Progenitor cell of endocrine pancreas (in vitro differentiated cells): ENCODE results near the gene SLC66A1. TPM values are rescaled to one million over a fixed set of nuclear protein-coding genes. Genes with fewer than 3 reads are reported as not detected.

Source experiments
- DNase-seq: peaks from one replicate; pipeline ENCODE4 v3.0.0; 2021; ENCODE audit warnings: low spot score; ENCODE audit not compliant: unreplicated experiment
- H3K27ac Mint-ChIP-seq: 2 replicates; pipeline ENCODE4 v1.8.0; 2021; ENCODE audit warnings: mild to moderate bottlenecking, moderate library complexity, mixed read lengths
- H3K27me3 Mint-ChIP-seq: 2 replicates; pipeline ENCODE4 v1.8.0; 2021; ENCODE audit warnings: mixed read lengths
- H3K36me3 Mint-ChIP-seq: 2 replicates; pipeline ENCODE4 v1.8.0; 2022; ENCODE audit warnings: mixed read lengths; ENCODE audit not compliant: insufficient read depth
- H3K4me1 Mint-ChIP-seq: 2 replicates; pipeline ENCODE4 v1.8.0; 2021; ENCODE audit warnings: low read depth, mixed read lengths
- H3K4me3 Mint-ChIP-seq: 2 replicates; pipeline ENCODE4 v1.8.0; 2021; ENCODE audit warnings: low read depth, mild to moderate bottlenecking, moderate library complexity, mixed read lengths
- H3K9me3 Mint-ChIP-seq: 2 replicates; pipeline ENCODE4 v1.8.0; 2021; ENCODE audit warnings: low read depth, mixed read lengths
- CTCF ChIP-seq: fragments of 200-600 bp; sonication (generic); IDR thresholded peaks from one replicate; pipeline ENCODE4 v1.5.0; 2021; ENCODE audit warnings: antibody characterized with exemption, mild to moderate bottlenecking; ENCODE audit not compliant: unreplicated experiment
- total RNA-seq: library from RNA; stranded (reverse); gene quantifications from 2 replicates; pipeline ENCODE4 v1.2.1, GENCODE V29; 2021

SLC66A1 gene
- total RNA-seq, 1 donor from 2014 or later, result 25.7 TPM

- Mint-ChIP-seq H3K4me3 (no peak overlapping the region), H3K27me3 (no peaks in the 10 kb centered on the region), H3K4me1 (no peaks in the 10 kb centered on the region), H3K27ac (no peak overlapping the region), H3K9me3 (no peaks in the 10 kb centered on the region), H3K36me3 (peaks cover 20% of the 10 kb centered on the region)
- DNase-seq, result no peak
- no peak for TF ChIP-seq CTCF
These were observed 64.6 kb downstream of the SLC66A1 start for GRCh38 chr1:19376428-19377372.

- H3K9me3 Mint-ChIP-seq, result no peaks in the 10 kb centered on the region
- H3K36me3 Mint-ChIP-seq, result peaks cover 18% of the 10 kb centered on the region
- no peak overlapping the region for H3K27ac Mint-ChIP-seq
- DNase-seq, result no peak
- no peak overlapping the region for H3K4me3 Mint-ChIP-seq
- no peaks in the 10 kb centered on the region for H3K27me3 Mint-ChIP-seq
- TF ChIP-seq CTCF, result no peak
- no peaks in the 10 kb centered on the region for H3K4me1 Mint-ChIP-seq
These were observed 65.9 kb downstream of the SLC66A1 start for GRCh38 chr1:19377812-19378718.

Other genes with a start within 250 kb of the SLC66A1 start
- 153 and 155 TPM in 2 replicates for gene UBR4, start 102.1 kb upstream of the SLC66A1 start, total RNA-seq
- 61.9 and 66.7 TPM in 2 replicates for gene EMC1, start 60.8 kb upstream of the SLC66A1 start, total RNA-seq
- 27.8 and 33.9 TPM in 2 replicates for gene MRTO4, start 60.5 kb upstream of the SLC66A1 start, total RNA-seq
- 2.1 and 2.7 TPM in 2 replicates for gene AKR7A3, start 23.6 kb upstream of the SLC66A1 start, total RNA-seq
- 53.7 and 55.8 TPM in 2 replicates for gene AKR7A2, start 182 bp upstream of the SLC66A1 start, total RNA-seq
- gene CAPZB, start 173.2 kb downstream of the SLC66A1 start, total RNA-seq, result 189 and 211 TPM in 2 replicates